Mammary epithelial cell (primary cell): Measurements from ENCODE around the gene RAB11FIP5.

Experiments used
- EZH2 ChIP-seq: IDR thresholded peaks from 2 replicates; pipeline ENCODE4 v1.6.1; 2012; ENCODE audit warnings: low read length, inconsistent platforms, borderline replicate concordance
- TF ChIP-seq, protein P1 (sequence below), 2 donors: IDR thresholded peaks in 1 of 2; conservative IDR thresholded peaks in 1 of 2; 2 replicates each; pipeline ENCODE4 v1.5.1; 2011 to 2012; ENCODE audit warnings: inconsistent platforms in 2 of 2, low read length in 2 of 2, mild to moderate bottlenecking in 2 of 2, control low read depth in 1 of 2, low read depth in 1 of 2; ENCODE audit not compliant: insufficient read depth in 1 of 2; ENCODE audit errors: extremely low read depth in 1 of 2

DNA sequence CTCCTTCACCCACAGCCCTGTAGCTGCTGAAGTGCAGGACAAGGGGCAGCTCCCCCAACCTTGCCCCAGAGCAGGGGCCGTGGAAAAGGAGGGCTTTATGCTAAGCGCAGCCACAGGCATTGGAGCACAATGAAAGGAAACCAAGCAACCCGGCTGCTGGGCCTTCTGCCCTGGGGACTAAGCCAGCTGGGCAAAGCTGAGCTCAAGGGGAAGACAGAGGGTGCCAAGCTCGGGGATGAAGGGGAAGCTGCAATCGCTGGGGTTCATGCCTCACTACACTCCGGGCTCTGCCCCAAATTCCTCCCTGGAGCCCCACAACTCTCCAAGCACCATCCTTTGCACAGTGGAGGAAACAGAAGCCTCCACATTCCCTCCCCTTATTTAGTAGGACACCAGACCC lies 53.6 kb downstream of the RAB11FIP5 start:
- TF ChIP-seq, protein P1, sequence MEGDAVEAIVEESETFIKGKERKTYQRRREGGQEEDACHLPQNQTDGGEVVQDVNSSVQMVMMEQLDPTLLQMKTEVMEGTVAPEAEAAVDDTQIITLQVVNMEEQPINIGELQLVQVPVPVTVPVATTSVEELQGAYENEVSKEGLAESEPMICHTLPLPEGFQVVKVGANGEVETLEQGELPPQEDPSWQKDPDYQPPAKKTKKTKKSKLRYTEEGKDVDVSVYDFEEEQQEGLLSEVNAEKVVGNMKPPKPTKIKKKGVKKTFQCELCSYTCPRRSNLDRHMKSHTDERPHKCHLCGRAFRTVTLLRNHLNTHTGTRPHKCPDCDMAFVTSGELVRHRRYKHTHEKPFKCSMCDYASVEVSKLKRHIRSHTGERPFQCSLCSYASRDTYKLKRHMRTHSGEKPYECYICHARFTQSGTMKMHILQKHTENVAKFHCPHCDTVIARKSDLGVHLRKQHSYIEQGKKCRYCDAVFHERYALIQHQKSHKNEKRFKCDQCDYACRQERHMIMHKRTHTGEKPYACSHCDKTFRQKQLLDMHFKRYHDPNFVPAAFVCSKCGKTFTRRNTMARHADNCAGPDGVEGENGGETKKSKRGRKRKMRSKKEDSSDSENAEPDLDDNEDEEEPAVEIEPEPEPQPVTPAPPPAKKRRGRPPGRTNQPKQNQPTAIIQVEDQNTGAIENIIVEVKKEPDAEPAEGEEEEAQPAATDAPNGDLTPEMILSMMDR (conservative IDR thresholded peaks at IDR 0.05 in 1 of 2, IDR thresholded peaks at IDR 0.05 in 1 of 2; ENCODE audit: extremely low read depth in 1 of 2, insufficient read depth in 1 of 2, low read depth in 1 of 2, low read length in 2 of 2) = no peak
- TF ChIP-seq EZH2 = no peak
